HFF-Myc (cell line): ENCODE data around the gene GBE1.

Experiments used
- DNase-seq: peaks from one replicate; pipeline ENCODE4 v3.0.0-alpha.2; 2011; ENCODE audit warnings: low read depth; ENCODE audit errors: extremely low read depth
- H3K4me3 ChIP-seq: replicated peaks from 2 replicates; pipeline ENCODE4 v1.5.1; 2011; ENCODE audit warnings: low read depth, mild to moderate bottlenecking, control low read depth, low read length
- TF ChIP-seq, protein P1 (sequence below): IDR thresholded peaks from 2 replicates; pipeline ENCODE4 v1.5.1; 2012; ENCODE audit warnings: mild to moderate bottlenecking, low read depth, low read length, control low read depth; ENCODE audit errors: missing control alignments

Gene GBE1

DNA sequence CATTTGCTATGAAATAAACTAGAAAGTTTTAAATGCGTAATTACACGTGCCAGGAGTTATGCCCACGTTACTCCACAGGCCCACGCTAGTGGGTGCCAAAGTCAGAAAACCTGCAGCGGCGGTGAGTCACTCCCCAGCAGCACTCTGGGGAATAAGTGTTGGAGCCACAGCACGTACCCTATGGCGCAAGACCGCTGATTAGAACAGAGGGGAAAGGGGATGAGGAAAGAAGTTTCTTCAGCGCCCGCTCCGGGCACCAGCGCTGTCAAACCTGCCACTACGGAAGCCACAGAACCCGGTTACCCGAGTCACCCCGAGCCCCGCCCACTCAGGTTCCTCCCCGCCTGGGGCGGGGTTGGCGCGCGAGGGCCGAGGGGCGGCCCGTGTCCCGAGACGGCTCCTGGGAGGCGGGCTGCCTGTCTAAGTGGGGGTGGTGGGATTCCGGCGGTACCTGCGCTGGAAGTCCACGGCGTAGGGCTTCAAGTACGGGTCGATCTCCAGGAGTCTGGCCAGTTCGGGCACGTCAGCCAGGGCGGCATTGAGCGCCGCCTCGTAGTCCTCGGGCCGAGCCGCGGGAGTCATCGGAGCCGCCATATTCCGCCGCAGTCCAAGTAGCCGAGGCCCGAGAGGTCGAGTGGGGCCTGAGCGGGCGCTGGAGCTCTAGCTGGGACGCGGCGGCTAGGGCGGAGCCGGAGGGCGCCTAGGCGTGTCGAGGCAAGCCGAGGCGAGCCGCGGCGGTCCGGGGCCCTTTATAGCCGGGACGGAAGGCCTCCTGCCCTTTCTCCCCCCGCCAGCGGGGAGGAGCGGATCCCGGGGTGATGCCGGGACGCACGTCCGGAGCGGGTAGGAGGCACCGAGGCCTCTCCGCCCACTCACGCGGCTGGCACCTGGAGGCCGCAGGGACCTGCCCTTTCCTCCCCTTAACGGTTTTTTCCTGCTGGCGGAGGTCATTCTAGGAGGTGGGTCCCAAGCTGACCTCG, at the start of gene GBE1:
Gene GBE1, minus strand, starts transcription at position 722 of the 980 bp plus-strand sequence. Its CDS starts 128 bp downstream, at position 594.
- TF ChIP-seq, protein P1, sequence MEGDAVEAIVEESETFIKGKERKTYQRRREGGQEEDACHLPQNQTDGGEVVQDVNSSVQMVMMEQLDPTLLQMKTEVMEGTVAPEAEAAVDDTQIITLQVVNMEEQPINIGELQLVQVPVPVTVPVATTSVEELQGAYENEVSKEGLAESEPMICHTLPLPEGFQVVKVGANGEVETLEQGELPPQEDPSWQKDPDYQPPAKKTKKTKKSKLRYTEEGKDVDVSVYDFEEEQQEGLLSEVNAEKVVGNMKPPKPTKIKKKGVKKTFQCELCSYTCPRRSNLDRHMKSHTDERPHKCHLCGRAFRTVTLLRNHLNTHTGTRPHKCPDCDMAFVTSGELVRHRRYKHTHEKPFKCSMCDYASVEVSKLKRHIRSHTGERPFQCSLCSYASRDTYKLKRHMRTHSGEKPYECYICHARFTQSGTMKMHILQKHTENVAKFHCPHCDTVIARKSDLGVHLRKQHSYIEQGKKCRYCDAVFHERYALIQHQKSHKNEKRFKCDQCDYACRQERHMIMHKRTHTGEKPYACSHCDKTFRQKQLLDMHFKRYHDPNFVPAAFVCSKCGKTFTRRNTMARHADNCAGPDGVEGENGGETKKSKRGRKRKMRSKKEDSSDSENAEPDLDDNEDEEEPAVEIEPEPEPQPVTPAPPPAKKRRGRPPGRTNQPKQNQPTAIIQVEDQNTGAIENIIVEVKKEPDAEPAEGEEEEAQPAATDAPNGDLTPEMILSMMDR: no peak
- H3K4me3 ChIP-seq: peak within 1 kb of the TSS; percentile 59
- DNase-seq: peak; percentile 81

DNA sequence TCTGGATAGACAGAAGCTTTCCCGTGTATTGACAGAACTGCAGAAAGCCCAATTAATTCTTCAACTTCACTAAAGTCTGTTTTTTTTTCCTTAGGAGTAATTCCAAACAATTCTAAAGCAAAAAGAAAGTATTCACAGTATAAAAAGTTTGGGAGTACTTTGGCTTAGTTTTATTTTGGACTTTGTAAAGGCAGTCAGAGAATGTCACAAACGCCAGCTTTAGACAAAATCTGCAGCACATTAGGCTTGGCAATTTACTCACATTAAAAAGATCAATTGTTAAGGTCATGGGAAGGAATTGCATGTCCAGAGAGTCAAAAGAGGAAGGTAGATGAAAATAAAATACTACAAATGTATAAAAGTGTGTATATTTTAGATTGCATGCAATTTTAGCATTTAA, 47.5 kb upstream of the GBE1 start:
- no peak overlapping the region for H3K4me3 ChIP-seq
- DNase-seq: no peak
- TF ChIP-seq, protein P1: no peak

GRCh38 chr3:81799403-81799802, 38.0 kb upstream of the GBE1 start:
- TF ChIP-seq, protein P1: no peak
- DNase-seq: no peak
- H3K4me3 ChIP-seq: no peak overlapping the region

- TF ChIP-seq, protein P1: no peak
- no peak overlapping the region for H3K4me3 ChIP-seq
Observed at GRCh38 chr3:81793410-81793809, 32.0 kb upstream of the GBE1 start.

GRCh38 chr3:81790117-81790516, 28.7 kb upstream of the GBE1 start:
- TF ChIP-seq, protein P1: no peak
- DNase-seq: no peak
- H3K4me3 ChIP-seq: no peak overlapping the region

More at GRCh38 chr3:81793410-81793809, 32.0 kb upstream of the GBE1 start:
- DNase-seq: no peak

DNA sequence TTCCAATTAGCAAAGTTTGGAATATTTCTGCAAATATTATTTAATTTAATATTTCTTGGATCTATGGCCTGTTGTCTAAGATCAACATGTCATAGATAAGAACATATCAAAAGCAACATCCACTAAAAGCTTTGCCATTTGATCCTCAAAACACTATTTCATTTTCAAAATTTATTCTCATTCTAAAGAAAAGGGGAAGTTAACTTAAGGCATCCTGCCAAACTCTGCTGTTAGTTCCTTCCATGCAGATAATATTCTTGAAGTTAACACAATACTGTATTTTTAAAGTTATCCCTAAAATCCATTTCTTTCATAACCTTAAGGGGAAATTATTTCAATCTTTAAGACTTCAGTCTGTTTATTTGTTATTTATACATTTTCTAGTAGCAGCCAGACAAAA, 28.2 kb upstream of the GBE1 start:
- no peak for DNase-seq
- TF ChIP-seq, protein P1: no peak
- no peak overlapping the region for H3K4me3 ChIP-seq
